ENCODE results near the gene COL11A2. TPM values are rescaled to one million over a fixed set of nuclear protein-coding genes. Genes with fewer than 3 reads are reported as not detected.

COL11A2 gene
- 1 to 10 TPM in 1 of 4 donors, under 1 TPM in 2, not detected in 1; 0.16 to 1.4 (median 0.41) TPM for total RNA-seq
- polyA plus RNA-seq: under 1 TPM in 1 of 3 donors, not detected in 2; 0.60 TPM

DNA sequence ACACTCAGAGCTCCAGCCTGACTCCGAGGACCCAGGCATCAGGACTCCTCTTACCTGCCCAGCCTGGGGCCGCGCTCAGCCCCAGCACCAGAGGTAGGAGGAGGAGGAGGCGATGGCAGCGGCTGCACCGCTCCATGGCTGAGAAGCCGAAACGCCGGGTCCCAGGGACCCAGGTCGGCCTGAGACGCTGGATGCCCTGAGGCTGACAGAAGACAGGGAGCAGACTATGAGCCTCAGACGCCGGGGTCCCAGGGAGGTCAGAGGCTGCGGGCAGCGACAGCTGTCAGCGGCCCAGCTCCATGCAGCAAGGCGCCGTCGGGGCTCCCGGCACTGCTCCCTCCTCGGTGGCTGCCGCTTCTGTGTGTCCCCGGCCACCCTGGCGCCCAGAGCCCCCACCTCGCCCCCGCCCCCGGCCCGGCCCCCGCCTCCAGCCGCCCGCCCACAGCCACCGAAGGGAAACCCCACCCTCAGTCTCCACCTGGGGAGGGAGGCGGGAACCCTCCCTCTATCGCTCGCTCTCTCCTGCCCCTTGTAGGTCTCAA, at the start of gene COL11A2:
Gene COL11A2 (minus strand): TSS at position 363 of the 542 bp plus-strand sequence. CDS start 227 bp downstream, at position 136.
- peaks cover 0 to 19% (median 17%) of the 10 kb centered on the region in 4 donors for H3K4me1 ChIP-seq
- 5 to 6% methylated on average over 35 of the region's 35 CpGs for whole genome bisulfite sequencing, 2 donors
- H3K9me3 ChIP-seq: no peaks in the 10 kb centered on the region
- intact Hi-C loops (cut with DNase I): no loop called here
- no peak for TF ChIP-seq POLR2AphosphoS5 (IDR thresholded peaks at IDR 0.05)
- TF ChIP-seq EP300 (IDR thresholded peaks at IDR 0.05): no peak
- TF ChIP-seq, protein P1, sequence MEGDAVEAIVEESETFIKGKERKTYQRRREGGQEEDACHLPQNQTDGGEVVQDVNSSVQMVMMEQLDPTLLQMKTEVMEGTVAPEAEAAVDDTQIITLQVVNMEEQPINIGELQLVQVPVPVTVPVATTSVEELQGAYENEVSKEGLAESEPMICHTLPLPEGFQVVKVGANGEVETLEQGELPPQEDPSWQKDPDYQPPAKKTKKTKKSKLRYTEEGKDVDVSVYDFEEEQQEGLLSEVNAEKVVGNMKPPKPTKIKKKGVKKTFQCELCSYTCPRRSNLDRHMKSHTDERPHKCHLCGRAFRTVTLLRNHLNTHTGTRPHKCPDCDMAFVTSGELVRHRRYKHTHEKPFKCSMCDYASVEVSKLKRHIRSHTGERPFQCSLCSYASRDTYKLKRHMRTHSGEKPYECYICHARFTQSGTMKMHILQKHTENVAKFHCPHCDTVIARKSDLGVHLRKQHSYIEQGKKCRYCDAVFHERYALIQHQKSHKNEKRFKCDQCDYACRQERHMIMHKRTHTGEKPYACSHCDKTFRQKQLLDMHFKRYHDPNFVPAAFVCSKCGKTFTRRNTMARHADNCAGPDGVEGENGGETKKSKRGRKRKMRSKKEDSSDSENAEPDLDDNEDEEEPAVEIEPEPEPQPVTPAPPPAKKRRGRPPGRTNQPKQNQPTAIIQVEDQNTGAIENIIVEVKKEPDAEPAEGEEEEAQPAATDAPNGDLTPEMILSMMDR (IDR thresholded peaks at IDR 0.05): no peak
- TF ChIP-seq POLR2A (IDR thresholded peaks at IDR 0.05): no peak
- peak within 1 kb of the TSS; percentile 22 to 67 (median 60) for H3K27ac ChIP-seq
- H3K27me3 ChIP-seq: peaks cover 0 to 18% (median 13%) of the 10 kb centered on the region in 3 donors
- DNase-seq: no peak
- H3K36me3 ChIP-seq: peaks cover 10 to 30% (median 25%) of the 10 kb centered on the region in 4 donors
- peak within 1 kb of the TSS in 3 of 4 donors; percentile 40 to 43 (median 40) for H3K4me3 ChIP-seq

DNA sequence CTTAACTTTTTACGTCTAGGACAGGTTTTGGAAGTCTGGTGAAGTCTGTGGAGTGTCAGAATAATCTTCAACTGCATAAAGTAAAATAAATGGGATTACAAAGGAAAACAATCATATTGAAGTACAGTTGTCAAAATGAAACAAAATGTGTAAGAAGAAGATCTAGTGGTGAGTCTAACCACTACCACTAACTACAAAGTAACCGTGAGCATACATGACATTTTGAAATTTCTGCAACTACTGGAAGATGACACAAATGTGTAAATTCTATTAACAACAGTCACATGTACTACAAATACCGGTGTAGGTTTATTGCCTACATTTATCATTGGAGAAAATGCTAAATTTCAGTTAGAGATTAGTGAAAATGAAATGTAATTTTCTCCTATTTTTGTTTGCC, 49.7 kb upstream of the COL11A2 start:
- peaks cover 0 to 5% (median 0%) of the 10 kb centered on the region in 3 donors for H3K27me3 ChIP-seq
- 50 to 59% methylated on average over 3 of the region's 3 CpGs for WGBS, 2 donors
- no peaks in the 10 kb centered on the region for H3K36me3 ChIP-seq
- intact Hi-C loops (cut with DNase I): no loop called here
- H3K27ac ChIP-seq: no peak overlapping the region
- no peak for DNase-seq
- no peaks in the 10 kb centered on the region for H3K4me1 ChIP-seq
- H3K4me3 ChIP-seq: no peak overlapping the region
- H3K9me3 ChIP-seq: no peaks in the 10 kb centered on the region
- no peak for TF ChIP-seq EP300 (IDR thresholded peaks at IDR 0.05)
- TF ChIP-seq, protein P1 (IDR thresholded peaks at IDR 0.05): no peak
- no peak for TF ChIP-seq POLR2A (IDR thresholded peaks at IDR 0.05)
- no peak for TF ChIP-seq POLR2AphosphoS5 (IDR thresholded peaks at IDR 0.05)

DNA sequence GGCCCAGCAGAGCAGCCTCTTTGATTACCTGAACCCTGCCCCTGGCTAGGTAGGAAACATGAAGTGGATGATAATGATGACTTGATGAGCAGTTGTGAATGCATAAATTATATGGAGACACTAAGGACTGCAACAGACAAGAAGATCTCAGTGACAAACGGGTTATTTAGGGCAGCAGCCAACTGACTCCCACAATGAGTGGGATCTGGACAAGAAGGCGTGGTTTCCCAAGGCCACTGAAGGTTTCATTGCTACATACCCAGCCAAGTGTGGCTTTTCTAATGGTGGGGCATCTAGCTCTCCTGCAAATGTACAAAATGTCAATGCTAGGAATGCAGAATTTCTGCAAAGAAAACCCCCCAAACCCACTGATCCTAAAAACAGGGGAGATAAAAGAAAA, 45.5 kb upstream of the COL11A2 start:
- H3K27ac ChIP-seq: no peak overlapping the region
- peaks cover 0 to 30% (median 8%) of the 10 kb centered on the region in 3 donors for H3K27me3 ChIP-seq
- WGBS, 2 donors: 52 to 60% methylated on average over 2 of the region's 2 CpGs
- no peaks in the 10 kb centered on the region for H3K4me1 ChIP-seq
- peak; percentile 13 for DNase-seq
- TF ChIP-seq POLR2A (IDR thresholded peaks at IDR 0.05) (no peak), EP300 (IDR thresholded peaks at IDR 0.05) (no peak), POLR2AphosphoS5 (IDR thresholded peaks at IDR 0.05) (no peak)
- TF ChIP-seq, protein P1 (IDR thresholded peaks at IDR 0.05): no peak
- no peaks in the 10 kb centered on the region for H3K9me3 ChIP-seq
- H3K36me3 ChIP-seq: no peaks in the 10 kb centered on the region
- intact Hi-C loops (cut with DNase I): no loop called here
- H3K4me3 ChIP-seq: no peak overlapping the region

DNA sequence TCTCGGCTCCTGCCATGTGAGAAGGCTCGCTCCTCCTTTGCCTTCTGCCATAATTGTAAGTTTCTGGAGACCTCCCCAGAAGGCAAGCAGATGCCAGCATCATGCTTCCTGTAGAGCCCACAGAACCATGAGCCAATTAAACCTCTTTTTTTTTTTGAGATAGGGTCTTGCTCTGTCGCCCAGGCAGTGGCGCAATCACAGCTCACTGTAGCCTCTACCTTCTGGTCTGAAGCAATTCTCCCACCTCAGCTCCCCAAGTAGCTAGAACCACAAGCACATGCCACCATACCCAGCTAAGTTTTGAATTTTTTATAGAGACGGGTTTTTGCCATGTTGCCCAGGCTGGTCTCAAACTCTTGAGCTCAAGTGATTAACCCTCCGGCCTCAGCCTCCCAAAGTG, 44.6 kb upstream of the COL11A2 start:
- intact Hi-C loops (cut with DNase I): no loop called here
- no peak for DNase-seq
- no peaks in the 10 kb centered on the region for H3K36me3 ChIP-seq
- no peaks in the 10 kb centered on the region for H3K4me1 ChIP-seq
- 86 to 96% methylated on average over 6 of the region's 6 CpGs for WGBS, 2 donors
- TF ChIP-seq, protein P1 (IDR thresholded peaks at IDR 0.05): no peak
- no peaks in the 10 kb centered on the region for H3K9me3 ChIP-seq
- no peak overlapping the region for H3K27ac ChIP-seq
- H3K4me3 ChIP-seq: no peak overlapping the region
- peaks cover 0 to 30% (median 8%) of the 10 kb centered on the region in 3 donors for H3K27me3 ChIP-seq

DNA sequence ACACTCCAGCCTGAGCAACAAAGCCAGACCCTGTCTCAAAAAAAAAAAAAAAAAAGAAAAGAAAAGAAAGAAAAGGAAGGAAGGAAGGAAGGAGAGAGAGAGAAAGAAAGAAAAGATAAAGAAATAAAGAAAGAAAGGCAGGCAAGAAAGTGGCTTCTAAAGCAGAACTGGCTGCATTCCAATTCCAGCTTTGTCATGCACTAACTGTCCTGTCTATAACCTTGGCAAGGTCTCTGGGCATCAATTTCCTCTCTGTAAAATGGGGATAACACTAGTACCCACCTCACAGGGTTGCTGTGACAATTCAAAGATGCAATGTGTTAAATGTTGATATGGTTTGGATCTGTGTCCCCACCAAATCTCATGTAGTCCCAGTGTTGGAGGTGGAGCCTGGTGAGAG, 44.1 kb upstream of the COL11A2 start:
- TF ChIP-seq POLR2AphosphoS5 (IDR thresholded peaks at IDR 0.05) (no peak), POLR2A (IDR thresholded peaks at IDR 0.05) (no peak), EP300 (IDR thresholded peaks at IDR 0.05) (no peak)
- TF ChIP-seq, protein P1 (IDR thresholded peaks at IDR 0.05): no peak
- Histone ChIP-seq H3K9me3 (no peaks in the 10 kb centered on the region), H3K4me3 (no peak overlapping the region), H3K27me3 (peaks cover 0 to 30% (median 8%) of the 10 kb centered on the region in 3 donors), H3K4me1 (no peaks in the 10 kb centered on the region), H3K36me3 (no peaks in the 10 kb centered on the region), H3K27ac (no peak overlapping the region)
- DNase-seq: no peak
- intact Hi-C loops (cut with DNase I): no loop called here
